ENCODE results near the gene ERN1.
"Not testable (repeated sequence)": the region's sequence is repeated elsewhere in the genome, so short reads cannot be mapped to it uniquely, and the experiment has no call there.

ERN1 gene

DNA sequence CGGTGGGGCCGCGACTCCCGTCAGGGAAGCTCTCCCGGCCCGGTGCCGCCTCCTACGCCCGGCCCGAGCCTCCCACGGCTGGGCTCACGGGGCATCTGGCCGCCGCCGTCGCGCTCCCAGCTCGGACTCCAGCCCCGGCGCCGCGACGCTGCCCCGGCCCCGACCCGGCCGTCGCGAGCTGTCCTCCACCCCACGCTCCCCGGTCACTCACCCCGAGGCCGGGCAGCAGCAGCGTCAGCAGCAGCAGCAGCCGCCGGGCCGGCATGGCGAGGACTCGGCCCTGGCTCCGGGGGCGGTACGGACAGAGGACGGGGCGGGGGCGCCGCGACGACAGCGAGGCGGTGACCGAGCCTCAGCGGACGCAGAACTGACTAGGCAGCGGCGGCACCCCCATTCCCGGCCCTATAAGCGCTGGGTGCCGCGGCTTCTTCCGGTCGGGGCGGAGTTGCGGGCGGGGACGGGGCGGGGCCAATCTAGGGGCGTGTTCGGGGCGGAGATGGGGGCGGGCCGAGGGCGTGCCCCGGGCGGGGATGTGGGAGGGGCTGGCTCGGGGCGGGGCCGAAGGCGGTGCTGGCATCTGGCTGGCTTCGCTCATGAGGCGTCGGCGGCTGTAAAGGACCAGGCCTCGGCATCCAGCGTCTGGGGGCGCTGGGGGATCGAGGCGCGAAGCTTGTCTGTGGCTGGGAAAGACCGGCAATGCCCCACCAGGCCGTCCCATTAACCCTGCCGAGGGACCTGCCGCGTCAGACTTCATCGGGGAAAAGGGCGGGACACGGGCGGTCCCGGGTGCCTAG lies at the start of gene ERN1:
Gene ERN1 (minus strand): TSS at position 380 of the 794 bp plus-strand sequence. CDS start 115 bp downstream, at position 265.
- no peak for FAIRE-seq

DNA sequence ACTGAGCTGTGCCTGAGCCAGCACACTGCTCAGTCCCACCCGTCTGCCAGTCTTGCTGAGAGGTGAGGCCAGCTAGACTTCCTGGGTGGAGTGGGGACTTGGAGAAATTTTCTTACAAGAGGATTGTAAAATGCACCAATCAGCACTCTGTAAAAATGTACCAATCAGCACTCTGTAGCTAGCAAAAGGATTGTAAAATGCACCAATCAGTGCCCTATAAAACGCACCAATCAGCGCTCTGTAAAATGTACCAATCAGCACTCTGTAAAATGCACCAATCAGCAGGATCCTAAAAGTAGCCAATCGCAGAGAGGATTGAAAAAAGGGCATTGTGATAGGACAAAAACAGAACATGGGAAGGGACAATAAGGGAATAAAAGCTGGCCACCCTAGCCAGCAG lies 49.1 kb upstream of the ERN1 start:
- FAIRE-seq: not testable (repeated sequence)

DNA sequence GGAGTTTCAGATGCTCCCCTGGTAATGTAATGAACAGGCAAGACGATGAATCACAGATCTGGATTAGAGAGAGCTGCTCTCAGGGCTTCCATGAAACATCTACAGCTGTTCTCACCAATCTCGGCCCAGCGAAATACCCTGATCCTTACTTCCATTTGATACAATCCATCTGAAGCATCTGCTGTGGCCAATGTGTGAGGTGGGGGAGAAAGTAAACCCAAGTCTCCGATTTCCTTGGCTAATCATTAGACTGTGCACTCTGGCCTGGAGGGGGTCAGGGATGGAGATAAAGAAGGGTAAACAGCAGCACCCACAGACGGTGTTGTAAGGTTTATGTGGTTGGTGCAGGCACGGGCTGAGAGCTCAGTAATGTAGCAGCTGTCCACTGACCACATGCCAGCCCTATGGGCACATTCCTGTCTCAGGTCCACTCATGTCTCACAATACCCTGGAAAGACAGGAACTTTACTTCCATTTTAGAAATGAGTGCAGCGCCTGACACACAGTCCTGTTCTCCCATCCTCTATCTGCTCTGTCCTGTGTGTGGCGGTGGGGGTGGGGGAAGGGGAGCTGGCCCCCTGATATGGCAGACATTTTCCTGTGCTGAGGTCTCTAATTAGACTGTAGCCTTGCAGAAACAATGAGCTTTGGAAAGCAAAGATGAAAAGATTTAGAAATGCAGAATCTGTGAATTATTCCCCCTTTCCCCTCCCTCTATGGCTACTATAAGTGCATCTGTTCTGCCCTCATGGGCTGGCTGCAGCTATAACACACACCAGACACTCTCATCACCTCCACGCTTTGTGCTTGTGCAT lies 48.3 kb upstream of the ERN1 start:
- no peak for FAIRE-seq

DNA sequence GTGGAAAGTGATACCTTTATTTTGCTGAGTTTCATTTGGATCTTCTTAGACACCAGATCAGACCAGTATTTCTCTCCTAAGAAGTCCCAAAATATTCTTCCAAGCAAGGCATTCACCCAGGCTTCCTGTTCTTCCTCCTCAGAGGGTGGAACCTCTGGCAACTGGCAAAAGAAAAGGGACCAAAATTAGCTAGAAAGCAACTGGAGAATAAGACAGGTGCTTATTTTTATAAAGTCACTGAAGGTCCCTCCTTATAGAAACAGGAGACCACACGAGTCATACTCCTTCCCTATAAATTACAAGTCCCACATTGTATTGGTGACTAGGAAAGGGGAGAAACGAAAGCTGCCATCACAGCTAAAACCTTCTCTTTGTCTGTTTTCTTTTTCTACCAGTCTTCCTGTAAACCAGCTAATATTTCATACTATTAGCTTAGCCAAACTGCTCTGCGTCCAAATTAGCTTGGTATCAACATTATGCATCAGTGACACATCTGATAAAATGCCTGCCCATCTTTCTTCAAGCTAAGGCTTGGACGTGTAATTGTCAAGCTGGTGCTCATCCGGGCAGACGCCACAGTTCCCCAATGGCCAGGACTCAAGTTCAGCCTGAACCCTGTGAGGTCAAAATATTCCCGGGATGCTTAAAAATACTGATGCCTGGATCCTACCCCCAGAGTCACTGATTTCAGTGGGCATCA lies 47.5 kb upstream of the ERN1 start:
- FAIRE-seq: no peak

DNA sequence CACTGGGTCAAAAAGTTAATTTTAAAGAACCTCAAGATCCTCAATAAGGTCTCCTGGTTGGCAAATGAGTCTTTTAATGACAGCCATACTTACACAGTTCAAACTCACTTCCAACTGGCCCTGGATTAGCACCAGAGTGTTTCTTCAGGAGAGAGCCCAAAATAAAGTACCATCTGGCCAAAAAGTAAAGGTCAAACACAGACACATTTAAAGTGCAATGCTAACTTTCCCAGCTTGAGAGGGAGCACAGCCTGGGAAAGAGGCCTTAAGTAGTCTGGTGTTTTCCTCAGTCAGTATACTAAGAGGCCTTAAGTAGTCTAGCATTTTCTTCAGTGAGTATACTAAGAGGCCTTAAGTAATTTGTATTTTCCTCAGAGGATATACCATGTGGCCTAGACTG lies 46.6 kb upstream of the ERN1 start:
- FAIRE-seq: no peak

DNA sequence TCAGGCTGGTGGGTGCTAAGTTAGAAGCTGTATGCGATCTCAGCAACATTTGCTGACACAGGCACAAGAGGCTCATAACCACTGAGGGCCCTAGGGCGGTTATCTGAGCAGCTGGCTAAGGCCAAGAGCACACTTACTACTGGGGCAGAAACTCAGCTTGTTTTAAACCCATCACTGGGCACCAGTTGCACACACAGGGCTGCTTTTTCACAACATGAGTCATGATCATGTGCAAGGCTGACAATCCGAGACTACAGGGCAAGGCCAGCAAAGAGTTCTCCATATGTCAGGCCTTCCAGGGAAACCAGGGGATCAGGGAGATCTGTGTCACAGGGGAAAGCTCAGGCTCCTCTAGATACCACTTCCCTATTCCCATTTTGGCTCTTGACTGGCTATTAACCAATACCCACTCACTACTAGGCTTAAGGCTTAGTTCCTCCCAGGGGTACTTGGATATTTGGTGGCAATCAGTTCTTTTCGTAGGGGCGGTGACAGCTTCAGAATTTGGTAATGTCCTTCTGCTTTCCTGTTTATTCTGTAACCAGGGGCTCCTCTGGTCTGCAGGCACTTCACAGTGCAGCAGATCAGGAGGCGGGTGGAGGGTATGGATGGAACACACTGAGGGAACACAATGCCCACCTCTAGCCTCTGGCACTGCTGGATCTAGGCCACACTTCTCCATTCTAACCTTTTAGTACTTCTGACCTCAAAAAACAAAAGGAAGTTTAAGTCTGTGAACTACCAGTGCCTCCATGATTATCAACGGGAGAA lies 44.9 kb upstream of the ERN1 start:
- FAIRE-seq: no peak

DNA sequence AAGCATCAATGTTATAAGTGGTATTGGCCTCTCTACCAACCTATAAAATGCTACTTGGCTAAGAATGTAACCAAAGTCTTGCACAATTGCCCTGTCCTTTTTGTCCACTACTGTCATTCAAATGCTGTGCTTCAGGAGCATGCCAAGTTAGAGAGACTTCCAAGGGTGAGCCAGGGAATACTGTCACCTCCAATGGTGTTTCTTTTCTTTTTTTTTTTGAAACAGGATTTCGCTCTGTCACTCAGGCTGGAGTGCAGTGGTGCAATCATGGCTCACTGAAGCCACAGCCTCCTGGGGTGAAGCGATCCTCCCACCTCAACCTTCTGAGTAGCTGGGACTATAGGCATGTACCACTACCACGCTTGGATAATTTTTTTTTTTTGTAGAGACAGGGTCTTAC lies 43.7 kb upstream of the ERN1 start:
- no peak for FAIRE-seq

DNA sequence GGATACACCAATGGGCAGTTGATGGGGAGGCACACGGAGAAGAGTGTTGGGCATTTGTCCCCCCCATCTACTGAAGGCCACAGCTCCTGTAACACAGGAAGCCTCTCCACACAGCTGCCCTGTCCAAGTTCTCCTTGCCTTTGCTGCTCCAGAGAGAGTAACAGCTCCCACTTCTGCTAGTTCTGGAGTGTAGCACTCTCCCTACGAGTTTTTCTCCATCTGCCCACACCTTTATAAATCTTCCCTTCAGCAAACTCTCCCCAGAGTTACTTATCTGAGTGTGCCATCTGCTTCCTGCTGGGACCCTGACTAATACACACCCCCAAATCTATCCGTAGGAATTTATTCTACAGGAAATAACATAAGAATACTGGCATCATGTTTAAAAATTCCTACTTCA lies 42.6 kb upstream of the ERN1 start:
- FAIRE-seq: no peak

DNA sequence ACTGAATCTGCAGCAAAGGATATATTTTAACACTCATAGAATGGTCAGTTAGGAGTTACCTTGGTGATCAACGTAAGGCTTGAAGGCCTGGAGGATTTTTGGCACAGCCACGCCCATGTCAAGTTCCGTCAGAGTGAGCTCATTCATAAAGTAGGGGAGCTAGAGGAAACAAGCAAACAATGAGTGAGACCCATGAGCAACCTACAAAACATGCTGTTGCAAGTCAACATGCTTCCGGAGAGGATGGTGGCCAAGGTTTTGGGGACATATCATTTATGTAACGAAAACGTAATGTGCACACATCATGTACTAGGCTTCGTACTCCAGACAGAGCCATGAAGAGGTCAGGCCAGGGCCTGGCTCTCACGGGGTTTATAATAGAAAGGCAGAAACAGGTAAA lies 41.1 kb upstream of the ERN1 start:
- FAIRE-seq: no peak

DNA sequence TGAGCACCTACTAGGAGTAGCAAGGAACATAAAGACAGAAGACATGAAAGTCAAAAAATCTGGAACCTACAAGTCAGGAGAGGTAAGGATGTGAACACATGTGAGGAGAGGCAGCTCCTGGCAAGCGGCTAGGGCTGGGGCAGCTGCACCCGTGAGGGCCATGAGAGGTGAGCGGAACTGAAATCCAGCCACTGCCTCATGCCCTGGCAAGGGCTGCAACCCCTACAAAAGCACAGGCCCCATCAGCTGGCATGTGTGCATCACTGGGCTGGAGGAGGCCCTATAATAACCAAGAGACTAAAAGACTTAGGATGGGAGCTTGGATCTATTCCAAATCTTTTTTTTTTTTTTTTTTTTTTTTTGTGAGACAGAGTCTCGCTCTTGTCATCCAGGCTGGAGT lies 40.3 kb upstream of the ERN1 start:
- no peak for FAIRE-seq

DNA sequence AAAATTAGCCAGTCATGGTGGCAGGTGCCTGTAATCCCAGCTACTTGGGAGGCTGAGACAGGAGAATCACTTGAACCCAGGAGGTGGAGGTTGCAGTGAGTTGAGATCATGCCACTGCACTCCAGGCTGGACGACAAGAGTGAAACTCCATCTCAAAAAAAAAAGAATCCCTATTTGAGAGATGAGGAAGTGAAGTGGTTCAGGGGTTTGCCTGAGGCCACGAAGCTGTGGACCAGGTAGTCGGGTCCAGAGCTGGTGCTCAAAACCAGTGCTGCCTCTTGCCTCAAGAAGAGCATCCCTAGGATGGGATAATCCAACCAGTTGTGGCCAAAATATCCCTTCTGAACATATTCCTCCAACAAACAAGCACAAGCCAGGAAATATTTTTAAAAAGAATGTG lies 37.7 kb upstream of the ERN1 start:
- not testable (repeated sequence) for FAIRE-seq

DNA sequence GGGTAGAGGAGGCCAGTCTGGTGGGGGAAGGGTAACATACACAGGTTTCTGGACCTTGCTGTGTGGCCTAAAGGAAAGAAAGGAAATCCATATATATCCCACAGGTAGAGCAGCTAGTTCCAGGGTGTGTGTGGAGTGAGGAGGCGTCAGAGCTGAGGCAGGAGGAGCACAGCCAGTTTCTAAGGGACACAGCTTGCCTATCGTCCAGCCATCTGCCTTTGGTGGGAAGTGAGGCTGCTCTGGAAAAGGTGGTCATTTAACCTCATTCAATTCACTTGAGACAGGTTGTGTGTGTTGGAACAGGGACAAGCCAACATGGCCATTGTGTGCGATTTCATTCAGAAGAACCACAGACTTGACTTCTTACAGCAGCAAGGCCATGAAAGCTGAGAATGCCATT lies 36.9 kb upstream of the ERN1 start:
- no peak for FAIRE-seq

DNA sequence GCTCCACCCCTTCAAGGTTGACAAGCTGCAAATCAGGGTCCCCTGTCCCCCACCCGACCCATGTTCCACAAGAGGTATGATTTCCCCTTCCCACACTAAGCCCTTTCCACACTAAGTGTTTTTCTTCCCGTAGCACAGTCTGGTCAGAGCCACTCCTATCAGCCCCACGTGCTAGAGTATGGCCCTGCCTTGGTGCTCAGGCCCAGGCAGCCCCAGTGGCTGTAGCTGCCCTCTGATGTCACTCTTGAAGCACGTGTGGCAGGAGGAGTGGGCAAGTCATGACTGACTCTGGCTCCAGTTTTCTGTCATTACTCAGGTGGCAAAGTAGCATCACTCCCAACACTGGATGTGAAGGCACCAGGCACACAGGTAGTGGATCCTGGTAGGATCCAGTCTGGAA lies 35.4 kb upstream of the ERN1 start:
- FAIRE-seq: no peak

DNA sequence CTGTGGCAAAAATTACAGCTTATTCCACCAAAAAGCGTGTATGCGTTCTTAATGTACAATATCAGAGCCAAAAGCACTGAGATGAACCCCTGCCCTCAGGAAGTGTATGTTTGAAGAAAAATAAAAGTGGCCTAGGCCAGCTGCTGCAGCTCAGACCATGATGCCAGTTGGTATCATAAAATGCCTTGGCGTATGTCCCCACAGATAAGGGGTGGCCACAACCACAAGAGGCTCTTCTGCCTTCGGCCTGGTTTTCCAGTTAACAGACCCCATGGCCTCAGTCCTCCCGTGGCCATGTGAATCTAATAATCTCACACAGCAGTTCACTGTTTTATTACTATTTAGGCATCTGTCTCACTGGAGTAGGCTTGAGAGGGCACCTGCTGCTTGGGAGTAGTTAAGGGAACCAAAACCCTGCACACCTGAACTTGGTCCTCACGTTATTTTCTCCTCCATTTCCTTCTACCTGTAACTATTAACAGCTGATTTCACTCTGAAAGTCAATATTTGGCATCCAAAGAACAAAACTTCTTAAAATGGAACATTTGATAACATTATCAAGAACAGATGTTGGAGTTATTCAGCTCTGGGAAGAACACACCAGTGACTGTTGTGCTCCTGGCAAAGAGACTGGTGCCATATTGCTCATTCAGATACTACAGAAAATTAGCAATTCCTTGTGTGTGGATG lies 34.8 kb upstream of the ERN1 start:
- no peak for FAIRE-seq

DNA sequence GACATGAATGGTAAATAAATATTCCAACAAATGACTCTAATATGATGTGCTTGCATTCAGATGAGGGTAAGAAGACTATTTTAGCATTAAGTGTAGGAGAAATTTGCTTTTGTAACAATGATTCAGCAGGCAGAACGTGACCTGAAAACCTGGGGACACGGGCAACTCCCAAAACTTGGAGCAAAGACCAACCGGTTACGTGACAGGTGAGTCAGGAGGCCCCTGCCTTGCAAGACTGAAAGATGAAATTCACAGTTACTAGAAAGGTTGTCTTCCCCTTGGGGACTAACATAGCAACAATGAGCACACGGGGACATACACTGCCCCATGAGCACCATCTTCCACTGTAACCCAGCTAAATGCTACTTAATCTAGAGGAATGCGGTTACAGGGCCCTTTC lies 33.5 kb upstream of the ERN1 start:
- no peak for FAIRE-seq

DNA sequence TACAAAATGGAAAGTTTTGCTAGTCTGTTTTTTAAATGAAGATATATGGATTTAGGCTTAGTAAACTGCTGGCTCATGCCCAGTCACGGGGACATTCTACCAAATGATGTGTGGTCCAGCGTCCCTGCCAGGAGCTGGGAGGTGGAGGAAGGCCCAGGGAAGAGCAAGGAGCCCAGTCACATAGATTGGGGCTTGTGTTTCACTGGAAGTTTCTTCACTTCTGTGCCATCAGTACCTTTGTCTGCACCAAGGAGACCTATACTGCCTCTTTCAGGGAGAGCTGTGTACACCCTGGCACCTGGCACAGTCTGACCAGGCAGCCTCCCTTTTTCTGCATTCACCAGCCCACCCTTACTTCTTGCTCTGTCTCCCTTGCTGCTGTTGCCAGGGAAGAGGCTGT lies 32.6 kb upstream of the ERN1 start:
- FAIRE-seq: no peak

DNA sequence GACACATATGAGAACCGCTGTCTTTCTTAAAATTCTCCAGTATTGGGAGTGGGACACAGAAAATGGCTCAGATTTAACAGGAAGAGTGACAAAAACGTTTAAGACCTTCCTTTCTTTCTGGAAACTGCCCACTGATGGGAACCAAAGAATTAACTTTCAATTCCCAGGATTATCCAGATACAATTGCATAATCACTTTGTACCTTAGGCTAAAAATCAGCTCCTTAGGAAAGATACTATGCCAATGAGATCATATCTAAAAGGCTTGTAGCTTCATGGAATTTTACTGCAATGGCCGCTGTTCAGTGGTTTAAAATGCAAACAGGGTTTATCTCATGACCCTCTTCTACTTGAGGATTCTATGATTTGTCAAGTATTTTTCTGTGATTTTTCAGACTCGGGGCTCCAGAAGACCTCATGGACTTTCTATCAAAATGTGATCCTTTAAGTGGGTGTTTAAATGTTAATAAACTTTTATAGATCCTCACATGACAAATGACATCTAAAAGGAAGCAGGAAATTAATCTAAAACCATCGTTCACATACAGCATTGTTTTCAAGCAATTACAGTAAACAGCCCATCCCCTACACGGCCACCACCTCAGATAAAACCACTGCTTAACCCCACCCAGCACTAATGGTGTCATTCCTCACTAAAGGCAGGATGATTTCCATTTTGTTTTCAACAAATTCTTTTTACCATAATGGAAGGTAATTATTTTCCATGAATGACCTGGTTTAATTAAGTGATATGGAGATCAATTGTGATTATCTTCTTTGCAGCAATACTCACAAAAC lies 31.6 kb upstream of the ERN1 start:
- no peak for FAIRE-seq

DNA sequence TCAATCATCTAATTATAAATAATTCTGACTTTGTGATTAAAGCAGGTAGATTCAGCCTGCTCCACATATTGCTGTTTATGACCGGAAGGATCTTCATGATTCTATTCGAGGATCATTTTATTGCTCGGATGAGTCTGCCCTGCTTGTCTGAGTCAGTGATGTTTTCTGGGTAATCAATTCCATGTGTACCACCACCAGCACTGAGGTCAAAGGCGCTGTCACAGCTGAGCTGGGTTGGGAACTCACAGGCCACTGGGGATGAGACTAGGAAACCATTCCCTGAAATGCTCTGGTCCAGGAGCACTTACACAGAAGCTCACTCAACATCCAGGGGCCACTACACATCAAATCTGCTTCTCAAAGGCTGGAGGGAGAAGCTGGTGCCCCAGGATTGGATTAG lies 30.4 kb upstream of the ERN1 start:
- no peak for FAIRE-seq

DNA sequence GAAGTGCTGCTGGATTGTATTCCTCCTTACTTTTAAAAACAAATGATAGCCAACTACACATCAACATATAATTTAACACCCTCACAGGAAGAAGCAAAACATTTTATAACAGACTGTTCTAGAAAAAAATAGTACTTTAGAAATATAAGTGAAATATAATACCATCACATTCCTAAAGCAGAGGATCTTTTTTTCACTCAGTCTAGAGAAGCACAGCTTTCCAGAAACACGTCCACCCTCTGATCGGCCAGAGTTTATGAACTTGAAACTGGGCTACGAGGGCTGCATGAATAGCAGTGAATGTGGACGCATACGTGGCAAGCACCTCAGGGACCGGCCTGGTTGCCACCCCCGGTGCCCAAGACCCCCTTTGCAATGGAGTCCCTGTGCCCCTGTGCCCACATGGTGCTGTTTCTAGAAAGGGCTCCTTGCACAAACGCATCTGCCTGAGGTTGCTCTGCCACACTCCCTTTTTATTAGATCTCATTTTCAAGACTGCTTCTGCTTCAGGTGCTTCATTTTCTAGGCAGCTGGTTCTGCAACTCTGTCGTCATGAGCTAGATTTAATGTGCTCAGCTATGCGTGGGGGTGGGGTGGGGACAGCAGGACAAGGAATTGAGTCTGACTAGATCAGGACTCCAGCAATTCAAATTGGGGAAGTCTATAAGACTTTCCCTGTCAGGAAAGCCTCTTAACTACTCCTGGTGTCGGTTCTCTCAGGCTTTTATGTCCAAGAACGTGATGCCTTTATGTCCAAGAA lies 29.1 kb upstream of the ERN1 start:
- no peak for FAIRE-seq

DNA sequence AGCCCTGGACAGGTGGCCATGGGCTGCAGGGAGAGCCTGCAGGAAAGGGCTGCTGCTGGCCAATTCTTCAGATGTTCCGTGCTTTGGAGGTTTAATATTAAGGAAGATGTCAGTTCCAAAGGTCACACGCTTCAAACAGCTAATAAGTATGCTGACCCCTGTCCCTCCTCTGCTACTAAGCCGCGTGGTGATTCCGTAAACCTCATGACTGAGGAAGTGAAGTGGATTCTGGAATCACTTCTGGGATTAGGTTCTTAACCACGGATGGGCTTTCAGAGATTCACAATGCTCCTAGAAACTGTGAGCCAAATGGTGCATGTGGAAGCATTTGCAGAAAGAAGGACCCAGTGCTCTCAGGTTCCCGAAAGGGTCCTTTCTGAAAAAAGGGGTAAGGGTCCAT lies 28.5 kb upstream of the ERN1 start:
- FAIRE-seq: no peak

Measured in endometrium (tissue), 2 donors.